Mesodermal cell (in vitro differentiated cells): ENCODE results near the gene FLRT2.

ENCODE experiments used
- H3K27ac ChIP-seq: 2 replicates; pipeline ENCODE4 v1.7.0; 2013; ENCODE audit warnings: mild to moderate bottlenecking, low read depth, low read length, moderate library complexity; ENCODE audit not compliant: severe bottlenecking
- H3K36me3 ChIP-seq: 2 replicates; pipeline ENCODE4 v1.7.1; 2013; ENCODE audit warnings: mild to moderate bottlenecking, low read length, moderate library complexity; ENCODE audit not compliant: control insufficient read depth, insufficient read depth
- H3K4me1 ChIP-seq: one replicate; pipeline ENCODE4 v1.7.1; 2013; ENCODE audit warnings: mild to moderate bottlenecking, low read length; ENCODE audit not compliant: insufficient read depth, control insufficient read depth, poor library complexity, severe bottlenecking
- H3K4me3 ChIP-seq: 2 replicates; pipeline ENCODE4 v1.7.0; 2013; ENCODE audit warnings: low read length, control low read depth, mild to moderate bottlenecking; ENCODE audit not compliant: insufficient read depth, poor library complexity, severe bottlenecking; ENCODE audit errors: extremely low read depth
- H3K9me3 ChIP-seq: 2 replicates; pipeline ENCODE4 v1.7.1; 2013; ENCODE audit warnings: mild to moderate bottlenecking, low read length, moderate library complexity; ENCODE audit not compliant: control insufficient read depth
- WGBS, 2 experiments: methylation state at CpG; one replicate each; pipeline ENCODE4 v1.1.5; 2013; ENCODE audit warnings: missing lambda C conversion rate in 2 of 2; ENCODE audit not compliant: insufficient coverage in 2 of 2; 5-methylcytosine and 5-hydroxymethylcytosine counted together

The FLRT2 gene

GRCh38 chr14:85516239-85517113, 13.5 kb upstream of the FLRT2 start:
- Histone ChIP-seq H3K27ac (no peak overlapping the region), H3K4me3 (no peak overlapping the region), H3K9me3 (peaks cover 6% of the 10 kb centered on the region), H3K36me3 (no peaks in the 10 kb centered on the region), H3K4me1 (peaks cover 16% of the 10 kb centered on the region)
- 75 to 89% methylated on average over 2 to 4 of the region's 5 CpGs for WGBS, 2 experiments

- Histone ChIP-seq H3K4me3 (no peak overlapping the region), H3K36me3 (no peaks in the 10 kb centered on the region), H3K9me3 (peaks cover 5% of the 10 kb centered on the region), H3K4me1 (peaks cover 18% of the 10 kb centered on the region), H3K27ac (no peak overlapping the region)
- WGBS, 2 experiments = 89% methylated on average over 1 of the region's 2 CpGs; no CpG with 5 or more reads in 1 of the 2 experiments
Observed at GRCh38 chr14:85517114-85517688, 12.7 kb upstream of the FLRT2 start.

- no CpG with 5 or more reads among the region's 1 CpG for WGBS, 2 experiments
- H3K9me3 ChIP-seq = no peaks in the 10 kb centered on the region
- no peak overlapping the region for H3K27ac ChIP-seq
- H3K36me3 ChIP-seq = no peaks in the 10 kb centered on the region
- H3K4me1 ChIP-seq = peaks cover 18% of the 10 kb centered on the region
- no peak overlapping the region for H3K4me3 ChIP-seq
Observed at GRCh38 chr14:85519661-85520305, 10.2 kb upstream of the FLRT2 start.

GRCh38 chr14:85520581-85520980, 9.4 kb upstream of the FLRT2 start:
- Histone ChIP-seq H3K27ac (no peak overlapping the region), H3K9me3 (no peaks in the 10 kb centered on the region)

GRCh38 chr14:85523624-85524023, 6.3 kb upstream of the FLRT2 start:
- no peaks in the 10 kb centered on the region for H3K36me3 ChIP-seq
- H3K4me1 ChIP-seq = peaks cover 12% of the 10 kb centered on the region
- no peak overlapping the region for H3K4me3 ChIP-seq
- no CpG with 5 or more reads among the region's 2 CpGs for WGBS, 2 experiments
- H3K9me3 ChIP-seq = no peaks in the 10 kb centered on the region
- H3K27ac ChIP-seq = no peak overlapping the region

More at GRCh38 chr14:85520581-85520980, 9.4 kb upstream of the FLRT2 start:
- Histone ChIP-seq H3K36me3 (no peaks in the 10 kb centered on the region), H3K4me1 (peaks cover 18% of the 10 kb centered on the region), H3K4me3 (no peak overlapping the region)
- 78 to 100% methylated on average over 1 to 4 of the region's 4 CpGs for WGBS, 2 experiments

- WGBS, 2 experiments = no CpG with 5 or more reads among the region's 1 CpG
- no peaks in the 10 kb centered on the region for H3K36me3 ChIP-seq
- peak overlapping the region; percentile 90 for H3K27ac ChIP-seq
- H3K4me1 ChIP-seq = peaks cover 3% of the 10 kb centered on the region
- no peaks in the 10 kb centered on the region for H3K9me3 ChIP-seq
- no peak overlapping the region for H3K4me3 ChIP-seq
Observed at GRCh38 chr14:85527006-85527405, 2.9 kb upstream of the FLRT2 start.

GRCh38 chr14:85527445-85528035, 2.4 kb upstream of the FLRT2 start:
- Histone ChIP-seq H3K4me3 (peak overlapping the region; percentile 70), H3K9me3 (no peaks in the 10 kb centered on the region), H3K4me1 (peaks cover 3% of the 10 kb centered on the region), H3K27ac (peak overlapping the region; percentile 90), H3K36me3 (no peaks in the 10 kb centered on the region)
- 81% methylated on average over 2 of the region's 3 CpGs; no CpG with 5 or more reads in 1 of the 2 experiments for WGBS, 2 experiments

GRCh38 chr14:85528080-85528896, 1.7 kb upstream of the FLRT2 start:
- Histone ChIP-seq H3K36me3 (no peaks in the 10 kb centered on the region), H3K4me3 (peak overlapping the region; percentile 70), H3K9me3 (no peaks in the 10 kb centered on the region), H3K27ac (peak overlapping the region; percentile 90), H3K4me1 (peaks cover 3% of the 10 kb centered on the region)
- 0 to 38% methylated on average over 1 to 4 of the region's 7 CpGs for WGBS, 2 experiments

- Histone ChIP-seq H3K4me3 (peak overlapping the region; percentile 70), H3K9me3 (no peaks in the 10 kb centered on the region), H3K36me3 (no peaks in the 10 kb centered on the region), H3K4me1 (peaks cover 3% of the 10 kb centered on the region), H3K27ac (peak overlapping the region; percentile 90)
- 0% methylated on average over 13 to 14 of the region's 29 CpGs for WGBS, 2 experiments
Observed at GRCh38 chr14:85528897-85529631, 880 bp upstream of the FLRT2 start.
